G401.6 (cell line): Measurements from ENCODE around the gene KCNIP1.
"Not testable (repeated sequence)": the region's sequence is repeated elsewhere in the genome, so short reads cannot be mapped to it uniquely, and the experiment has no call there.

Experiments
- FAIRE-seq: peaks from 2 replicates; lab custom pipeline; 2012; peaks lifted over from hg19 to GRCh38; lab: Jason Lieb, UNC

Gene KCNIP1

GRCh38 chr5:170752257-170753215 lies 248.7 kb downstream of the KCNIP1 start:
- no peak for FAIRE-seq

DNA sequence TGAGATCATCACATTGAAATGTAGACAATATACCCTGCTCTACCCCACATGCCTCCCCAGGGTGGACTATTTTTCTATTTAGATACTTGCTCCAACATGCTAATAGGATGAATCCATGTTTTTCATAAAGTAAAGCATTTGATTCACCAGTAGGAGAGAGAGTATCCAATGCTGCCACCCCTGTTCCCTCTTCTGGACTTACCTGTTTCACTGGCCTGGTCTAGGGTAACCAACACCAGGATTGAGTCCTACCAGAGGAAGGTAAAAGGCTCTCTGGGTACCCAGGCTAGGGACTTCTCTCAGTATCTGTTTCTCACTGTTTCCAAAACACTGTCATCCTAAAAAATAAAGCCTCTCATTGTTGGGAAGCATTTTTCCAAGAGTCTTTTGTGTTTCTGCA lies 249.5 kb downstream of the KCNIP1 start:
- no peak for FAIRE-seq

DNA sequence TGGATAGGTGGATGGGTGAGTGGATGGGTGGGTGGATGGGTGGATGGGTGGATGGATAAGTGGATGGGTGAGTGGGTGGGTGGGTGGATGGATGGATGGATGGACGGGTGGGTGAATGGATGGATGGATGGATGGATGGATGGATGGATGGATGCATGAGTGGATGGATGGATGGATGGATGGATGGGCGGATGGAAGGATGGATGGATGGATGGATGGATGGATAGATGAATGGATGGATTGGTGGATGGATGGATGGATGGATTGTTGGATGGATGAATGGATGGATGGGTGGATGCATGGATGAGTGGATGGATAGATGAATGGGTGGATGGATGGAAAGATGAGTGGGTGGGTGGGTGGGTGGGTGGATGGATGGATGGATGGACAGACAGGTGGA lies 250.7 kb downstream of the KCNIP1 start:
- not testable (repeated sequence) for FAIRE-seq

DNA sequence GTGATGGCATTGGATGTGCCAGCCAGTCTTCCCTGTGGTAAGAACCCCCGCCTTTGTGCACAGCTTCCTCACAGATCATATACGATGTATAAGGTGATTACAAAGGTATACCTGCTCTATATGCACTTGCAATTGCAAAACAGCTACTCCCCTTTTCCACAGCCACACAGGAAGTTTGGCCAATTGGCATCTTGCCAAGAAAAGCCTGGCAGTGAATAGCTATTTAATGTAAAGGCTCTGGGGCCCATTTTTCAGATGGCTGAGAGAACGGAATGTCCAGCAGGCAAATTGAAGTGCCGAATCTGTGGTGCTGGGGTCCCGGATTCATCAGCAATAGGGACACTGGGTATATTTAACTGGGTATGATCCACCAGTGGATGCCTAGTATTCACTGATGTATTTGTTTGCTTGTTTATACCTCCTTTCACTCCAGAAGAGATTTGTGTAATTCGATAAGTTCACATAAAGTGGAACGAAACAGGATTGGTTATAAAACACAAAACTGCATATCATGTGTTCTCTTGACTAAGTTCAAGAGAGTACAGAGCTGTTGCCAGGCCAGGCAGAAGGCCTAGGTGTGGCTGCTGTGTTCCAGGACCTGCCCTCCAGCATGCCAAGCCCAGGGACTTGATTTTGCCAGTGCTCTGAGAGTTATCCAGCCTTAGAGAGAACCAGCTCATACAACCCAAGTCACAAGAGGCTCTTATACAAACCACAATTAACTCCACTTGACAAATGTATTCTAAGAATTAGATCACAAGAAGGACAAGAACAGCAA lies 252.0 kb downstream of the KCNIP1 start:
- no peak for FAIRE-seq

DNA sequence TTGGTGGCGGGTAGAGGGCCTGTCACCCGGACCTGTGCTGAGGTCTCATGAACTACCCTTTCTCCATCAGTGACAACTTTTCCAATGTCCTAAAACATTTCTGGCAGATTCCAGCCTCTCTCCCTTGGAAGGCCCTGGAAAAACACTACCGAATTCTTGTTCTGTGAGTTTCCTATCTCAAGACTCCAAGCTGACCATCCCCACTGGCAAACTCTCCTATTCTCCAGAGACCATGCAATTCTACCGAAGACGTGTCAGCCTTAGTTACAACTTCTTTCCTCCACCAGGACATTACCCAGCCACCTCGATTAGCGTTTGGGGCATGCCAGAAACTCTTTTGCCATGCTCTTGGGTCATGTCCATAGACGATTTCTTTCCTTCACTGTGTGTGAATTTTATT lies 252.9 kb downstream of the KCNIP1 start:
- no peak for FAIRE-seq

- no peak for FAIRE-seq
These were observed 253.4 kb downstream of the KCNIP1 start for GRCh38 chr5:170757182-170757601.

DNA sequence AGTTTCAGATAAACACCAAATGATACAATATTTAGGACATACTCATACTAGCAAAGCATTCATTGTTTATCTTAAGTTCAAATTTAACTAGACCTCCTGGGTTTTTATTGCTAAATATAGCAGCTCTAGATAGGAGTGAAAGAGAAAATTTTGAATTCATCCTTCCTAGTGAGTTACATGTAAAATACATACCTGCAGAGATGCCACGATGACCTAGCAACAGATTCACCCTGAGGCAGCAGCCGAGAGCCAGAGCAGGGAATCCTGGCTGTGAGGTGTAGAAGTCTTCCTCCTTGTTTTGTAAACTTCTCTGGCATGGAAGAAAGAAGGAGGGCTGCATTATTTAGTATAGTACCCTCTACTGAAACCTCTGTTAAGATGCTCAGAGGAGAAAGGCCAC lies 253.8 kb downstream of the KCNIP1 start:
- no peak for FAIRE-seq

GRCh38 chr5:170758481-170758880 lies 254.7 kb downstream of the KCNIP1 start:
- no peak for FAIRE-seq

GRCh38 chr5:170760113-170760512 lies 256.3 kb downstream of the KCNIP1 start:
- FAIRE-seq = no peak

- no peak for FAIRE-seq
These were observed 257.4 kb downstream of the KCNIP1 start for GRCh38 chr5:170761048-170761707.

DNA sequence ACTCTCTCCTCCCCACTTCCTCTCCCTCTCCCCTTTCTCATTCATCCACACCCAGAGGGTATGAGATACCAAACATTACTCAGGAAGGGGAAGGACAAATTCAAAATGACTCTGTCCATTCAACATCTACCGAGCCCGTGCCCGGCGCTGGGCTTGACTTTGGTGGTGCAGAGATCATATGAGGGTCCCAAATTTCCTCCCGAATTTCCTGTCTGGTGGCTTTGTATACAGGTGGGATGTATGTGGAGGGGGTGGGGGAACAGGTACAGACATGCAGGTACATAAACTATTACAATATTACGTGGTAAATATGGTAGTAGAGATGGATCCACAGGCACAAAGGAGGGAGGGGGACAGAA lies 257.9 kb downstream of the KCNIP1 start:
- FAIRE-seq = no peak

DNA sequence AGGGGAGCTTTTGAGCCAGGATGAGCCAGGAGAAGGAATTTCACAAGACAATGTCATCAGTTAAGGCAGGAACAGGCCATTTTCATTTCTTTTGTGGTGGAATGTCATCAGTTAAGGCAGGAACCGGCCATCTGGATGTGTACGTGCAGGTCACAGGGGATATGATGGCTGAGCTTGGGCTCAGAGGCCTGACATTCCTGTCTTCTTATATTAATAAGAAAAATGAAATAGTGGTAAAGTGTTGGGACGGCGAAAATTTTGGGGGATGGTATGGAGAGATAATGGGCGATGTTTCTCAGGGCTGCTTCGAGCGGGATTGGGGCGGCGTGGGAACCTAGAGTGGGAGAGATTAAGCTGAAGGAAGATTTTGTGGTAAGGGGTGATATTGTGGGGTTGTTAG lies 258.5 kb downstream of the KCNIP1 start:
- FAIRE-seq = not testable (repeated sequence)

GRCh38 chr5:170765868-170766267 lies 262.0 kb downstream of the KCNIP1 start:
- not testable (repeated sequence) for FAIRE-seq

- FAIRE-seq = no peak
These were observed 265.4 kb downstream of the KCNIP1 start for GRCh38 chr5:170769246-170769645.

DNA sequence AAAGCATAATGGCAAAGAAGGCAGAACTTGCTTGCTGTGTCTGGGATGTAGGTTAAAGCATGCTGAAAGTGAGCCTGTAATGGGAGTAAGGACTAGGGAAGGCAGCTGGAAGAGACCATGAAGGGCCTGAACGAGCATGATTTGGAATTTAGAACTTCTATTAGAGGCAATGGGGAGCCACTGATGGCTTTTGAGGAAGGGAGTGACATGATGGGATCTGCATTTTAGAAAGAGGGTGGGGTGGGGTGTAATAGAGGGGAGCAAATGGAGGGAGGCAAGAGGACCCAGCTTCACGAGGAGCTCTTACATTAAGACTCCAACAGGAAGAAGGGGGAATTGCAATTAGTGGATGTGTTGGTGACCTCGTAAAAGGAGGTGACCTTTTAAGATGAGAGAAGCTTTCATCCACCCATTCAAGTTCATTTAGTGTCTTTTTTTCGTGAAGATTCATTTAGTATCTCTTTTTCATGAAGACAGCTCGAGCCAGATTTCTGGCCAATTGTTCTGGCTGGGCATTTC lies 266.1 kb downstream of the KCNIP1 start:
- no peak for FAIRE-seq

DNA sequence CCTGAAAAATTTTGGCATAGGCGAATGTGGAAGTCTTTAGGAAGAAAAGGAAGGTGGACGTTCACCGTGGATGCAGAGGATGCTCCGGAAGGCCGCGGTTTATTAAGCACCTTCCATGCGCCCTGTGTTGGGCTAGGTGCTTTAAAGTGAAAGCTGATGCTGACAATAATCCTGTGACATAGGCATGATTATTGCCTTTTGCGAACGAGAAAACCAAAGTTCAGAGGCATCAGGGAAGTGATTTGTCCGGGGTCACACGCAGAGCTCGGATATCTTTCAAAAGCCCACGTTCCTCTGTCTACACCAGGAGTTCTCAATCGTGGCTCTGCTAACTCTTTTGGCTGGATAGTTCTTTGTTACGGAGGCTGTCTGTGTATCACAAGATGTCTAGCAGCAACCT lies 267.7 kb downstream of the KCNIP1 start:
- no peak for FAIRE-seq

DNA sequence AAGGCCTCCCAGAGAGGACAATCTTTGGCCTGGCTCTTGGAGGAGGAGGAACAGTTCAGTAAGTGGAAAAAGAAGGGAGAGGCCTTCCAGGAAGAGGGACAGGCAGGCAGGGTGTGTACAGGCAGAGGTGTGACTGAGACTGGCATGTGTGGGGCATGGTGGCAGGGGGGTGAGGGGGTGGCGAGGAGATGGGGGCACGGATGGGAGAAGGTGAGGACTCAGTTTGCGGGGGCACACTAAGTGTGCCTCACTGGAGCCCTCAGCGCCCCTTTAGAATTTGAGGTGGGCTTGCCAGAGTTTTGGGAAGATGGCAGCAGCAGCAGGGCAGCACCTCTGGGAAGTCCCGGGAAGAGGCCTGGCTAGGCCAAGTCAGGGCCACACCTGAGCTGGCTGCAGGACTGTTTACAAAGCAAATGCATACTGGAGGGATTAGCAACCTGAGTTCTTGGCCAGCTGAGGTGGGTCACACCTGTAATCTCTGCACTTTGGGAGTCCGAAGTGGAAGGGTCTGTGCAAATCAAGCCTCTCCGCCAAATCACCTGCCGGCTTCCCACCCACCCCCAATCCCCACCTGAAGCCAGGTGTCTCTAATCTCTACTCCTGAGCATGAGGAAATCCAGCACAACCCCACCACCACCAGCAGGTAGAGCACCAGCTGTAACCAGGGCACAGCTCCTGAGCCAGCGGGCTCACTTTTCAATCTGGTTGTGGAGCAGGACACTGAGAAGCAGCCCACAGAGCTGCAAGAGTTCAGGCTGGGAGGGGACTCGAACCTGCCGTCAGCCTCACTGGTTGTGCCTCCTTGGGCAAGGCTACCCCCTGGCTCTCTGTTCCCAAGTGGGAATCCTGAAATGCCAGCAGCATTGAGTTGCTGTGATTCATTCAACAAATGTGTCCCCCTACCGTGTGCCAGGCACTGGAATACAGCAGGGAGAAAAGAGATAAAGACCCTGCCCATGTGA lies 269.5 kb downstream of the KCNIP1 start:
- no peak for FAIRE-seq

DNA sequence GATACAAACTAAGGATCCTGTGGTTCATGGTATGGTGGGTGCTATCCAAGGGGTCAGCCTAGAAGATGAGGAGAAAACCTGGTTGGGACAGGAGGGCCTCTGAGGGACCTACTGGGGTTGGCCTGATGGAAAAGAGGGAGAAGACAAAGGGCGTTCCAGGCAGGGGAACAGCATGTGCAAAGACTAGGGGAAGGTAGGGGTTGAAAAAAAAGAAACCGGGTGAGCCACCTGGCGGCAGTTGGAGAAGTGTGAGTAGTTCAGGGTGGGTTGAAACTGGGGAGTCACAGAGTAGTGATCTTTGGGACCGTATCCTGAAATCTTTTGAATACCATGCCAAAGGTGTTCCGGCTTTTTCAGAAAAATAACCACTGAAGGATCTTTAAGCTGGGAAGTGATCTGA lies 271.0 kb downstream of the KCNIP1 start:
- no peak for FAIRE-seq

DNA sequence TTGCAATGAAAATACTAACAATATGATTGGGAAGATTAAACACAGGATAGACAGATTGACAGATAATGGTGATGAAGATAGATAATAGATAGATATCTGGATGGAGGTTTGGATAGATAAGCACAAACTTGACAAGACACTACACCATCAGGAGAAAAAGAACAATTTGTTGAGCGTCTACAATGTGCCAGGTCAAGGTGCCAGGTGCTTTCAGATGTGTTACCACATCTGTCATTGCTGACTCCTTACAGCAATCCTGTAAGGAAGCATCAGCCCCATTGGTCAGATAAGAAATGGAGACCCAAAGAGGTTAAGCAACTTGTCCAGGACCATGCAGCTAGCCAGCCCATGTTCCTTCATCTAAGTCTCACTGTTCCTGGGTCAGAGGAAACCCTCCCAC lies 278.1 kb downstream of the KCNIP1 start:
- no peak for FAIRE-seq

GRCh38 chr5:170782438-170782837 lies 278.6 kb downstream of the KCNIP1 start:
- no peak for FAIRE-seq

- no peak for FAIRE-seq
These were observed 279.9 kb downstream of the KCNIP1 start, which contains the start of gene GABRP for GRCh38 chr5:170783498-170784247. GABRP (plus strand) TSS chr5:170783725; CDS start chr5:170788616, 4,891 bp downstream.
